GM21515 (cell line): ENCODE measurements around the gene TKTL1.

Experiments used
- ATAC-seq: cut with Tn5 transposase; IDR thresholded peaks from one replicate; pipeline ENCODE4 v1.9.1; 2021; ENCODE audit not compliant: unreplicated experiment

The TKTL1 gene

DNA sequence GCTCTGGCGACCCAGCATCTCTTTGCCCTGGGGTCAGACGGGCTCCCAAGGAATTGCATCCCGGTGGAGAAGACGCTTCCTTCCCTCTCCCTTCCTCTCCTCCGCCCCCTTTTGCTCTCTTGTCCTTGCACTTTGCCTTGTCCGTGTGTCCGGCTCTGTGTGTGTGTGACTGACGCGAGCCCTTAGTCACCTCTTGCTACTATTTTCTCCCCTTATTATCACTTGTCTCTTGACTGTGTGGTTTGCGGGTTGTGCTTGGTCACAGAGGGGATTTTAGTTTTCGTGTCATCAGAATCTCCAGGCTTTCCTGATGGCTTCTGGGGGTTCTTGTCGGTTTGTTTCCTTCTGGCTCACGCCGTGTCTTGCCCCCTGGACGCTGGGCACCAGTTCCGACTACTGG, 47.5 kb downstream of the TKTL1 start:
- peak; percentile 8 for ATAC-seq

DNA sequence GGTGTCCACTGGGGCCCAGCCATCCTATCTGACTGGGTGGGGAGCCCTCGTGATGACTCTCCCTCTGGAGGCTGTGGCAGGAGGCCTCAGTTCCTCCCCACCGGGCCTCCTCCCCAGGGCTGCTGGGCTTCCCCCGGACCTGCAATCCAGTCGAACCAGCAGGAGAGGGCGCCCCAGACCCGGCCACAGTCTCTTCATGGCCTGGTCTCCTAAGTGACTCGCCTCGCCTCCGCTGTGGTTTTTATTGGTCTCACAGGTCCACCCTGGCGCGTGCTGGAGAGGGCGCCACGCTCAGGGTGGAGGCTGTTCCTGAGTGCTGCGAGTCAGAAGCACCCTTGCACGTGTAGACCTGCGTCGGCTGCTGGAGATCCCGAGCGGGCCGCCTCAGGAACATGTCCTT, 48.0 kb downstream of the TKTL1 start:
- peak; percentile 36 for ATAC-seq

DNA sequence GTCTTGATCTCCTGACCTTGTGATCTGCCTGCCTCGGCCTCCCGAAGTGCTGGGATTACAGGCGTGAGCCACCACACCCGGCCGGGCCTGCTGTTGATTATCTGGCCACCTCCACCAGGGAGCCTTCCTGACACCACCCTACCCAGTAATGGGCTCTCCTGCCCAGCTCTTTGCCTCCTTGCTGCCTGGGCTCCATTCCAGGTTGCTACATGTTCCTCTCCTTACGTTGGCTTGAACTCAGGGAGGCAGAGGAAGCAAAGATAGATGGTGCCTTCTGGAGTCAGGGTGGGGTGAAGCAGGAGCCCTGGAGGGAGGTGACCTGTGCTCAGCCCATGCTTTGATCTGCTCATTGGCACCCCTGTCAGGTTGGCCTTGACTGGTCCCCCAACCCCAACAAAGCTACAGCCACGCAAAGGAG, 52.5 kb downstream of the TKTL1 start:
- no peak for ATAC-seq

DNA sequence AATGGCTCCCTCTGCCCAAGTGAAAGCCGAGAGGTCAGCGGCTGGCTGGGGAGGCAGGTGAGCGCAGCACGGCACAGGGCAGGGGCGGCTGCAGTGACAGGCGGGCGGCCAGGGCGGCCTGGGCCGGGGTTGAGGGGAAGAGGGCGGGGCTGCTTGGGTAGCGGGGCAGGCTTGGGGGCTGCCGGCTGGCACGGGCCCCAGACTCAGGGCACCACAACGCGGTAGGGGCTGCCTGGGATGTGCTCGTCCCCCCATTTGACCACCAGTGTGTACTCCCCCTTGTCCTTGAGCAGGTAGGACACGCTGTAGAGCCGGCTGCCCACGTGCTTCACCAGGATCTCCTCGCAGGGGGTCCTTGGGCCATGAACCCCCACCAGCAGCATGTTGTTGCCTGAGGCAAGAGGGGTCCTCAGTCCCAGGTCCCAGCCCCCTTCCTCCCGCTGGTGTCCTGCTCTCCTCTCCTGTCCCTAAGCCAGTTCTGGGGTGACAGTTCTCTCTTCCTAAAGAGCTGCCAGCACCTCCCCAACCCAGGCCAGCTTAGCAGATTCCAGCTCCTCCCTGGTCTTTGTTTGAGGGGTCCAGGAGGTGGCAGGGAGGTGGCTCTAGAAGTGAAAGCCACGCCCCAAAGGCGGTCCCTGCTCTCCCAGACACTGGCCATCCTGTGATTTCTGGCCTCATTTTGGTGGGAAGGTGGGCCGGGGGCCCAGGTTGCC, 53.2 kb downstream of the TKTL1 start:
- no peak for ATAC-seq

DNA sequence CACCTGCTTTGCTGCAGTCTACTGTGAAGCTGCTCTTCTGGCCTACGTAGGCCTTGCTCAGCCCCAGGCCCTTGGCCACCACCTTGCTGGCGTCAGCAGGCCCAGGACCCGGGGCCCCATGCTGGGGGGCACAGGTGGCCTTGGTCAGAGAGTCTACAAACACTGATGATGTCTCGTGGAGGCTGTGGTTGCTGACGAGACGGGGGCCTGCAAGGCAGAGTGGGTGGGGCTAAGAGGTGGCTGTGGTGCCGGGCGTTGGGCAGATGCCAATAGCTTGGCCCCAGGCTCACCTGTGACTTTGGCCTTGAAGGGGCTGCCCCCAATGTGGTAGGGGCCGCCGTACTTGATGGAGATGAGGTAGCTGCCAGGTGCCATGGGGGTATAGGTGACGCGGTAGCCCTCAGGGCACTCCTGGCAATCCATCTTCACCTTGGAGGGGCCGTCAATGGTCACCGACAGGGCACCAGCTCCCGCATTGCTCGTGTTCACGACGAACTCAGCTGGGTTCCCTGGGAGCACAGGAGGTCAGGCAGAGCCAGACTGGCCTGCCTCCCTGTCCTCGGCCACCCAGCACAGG, 53.9 kb downstream of the TKTL1 start:
- no peak for ATAC-seq

DNA sequence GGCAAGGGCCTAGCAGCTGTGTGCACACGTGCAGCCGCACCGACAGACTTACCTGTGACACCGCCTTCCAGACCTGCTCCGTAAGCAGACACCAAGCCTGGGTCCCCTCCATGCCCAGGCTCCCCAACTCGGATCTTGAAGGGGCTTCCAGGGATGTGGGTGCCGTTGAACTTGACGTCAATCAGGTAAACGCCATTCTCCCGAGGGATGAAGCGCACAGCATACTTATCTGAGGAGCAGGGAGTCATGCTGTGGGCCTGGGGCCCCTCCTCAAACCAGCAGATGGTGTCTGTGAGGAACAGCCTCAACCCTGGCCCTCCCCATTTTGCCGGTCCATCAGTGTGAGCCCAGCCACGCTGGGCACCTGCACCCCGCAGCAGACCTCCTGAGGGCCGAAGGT, 54.4 kb downstream of the TKTL1 start:
- ATAC-seq: no peak

DNA sequence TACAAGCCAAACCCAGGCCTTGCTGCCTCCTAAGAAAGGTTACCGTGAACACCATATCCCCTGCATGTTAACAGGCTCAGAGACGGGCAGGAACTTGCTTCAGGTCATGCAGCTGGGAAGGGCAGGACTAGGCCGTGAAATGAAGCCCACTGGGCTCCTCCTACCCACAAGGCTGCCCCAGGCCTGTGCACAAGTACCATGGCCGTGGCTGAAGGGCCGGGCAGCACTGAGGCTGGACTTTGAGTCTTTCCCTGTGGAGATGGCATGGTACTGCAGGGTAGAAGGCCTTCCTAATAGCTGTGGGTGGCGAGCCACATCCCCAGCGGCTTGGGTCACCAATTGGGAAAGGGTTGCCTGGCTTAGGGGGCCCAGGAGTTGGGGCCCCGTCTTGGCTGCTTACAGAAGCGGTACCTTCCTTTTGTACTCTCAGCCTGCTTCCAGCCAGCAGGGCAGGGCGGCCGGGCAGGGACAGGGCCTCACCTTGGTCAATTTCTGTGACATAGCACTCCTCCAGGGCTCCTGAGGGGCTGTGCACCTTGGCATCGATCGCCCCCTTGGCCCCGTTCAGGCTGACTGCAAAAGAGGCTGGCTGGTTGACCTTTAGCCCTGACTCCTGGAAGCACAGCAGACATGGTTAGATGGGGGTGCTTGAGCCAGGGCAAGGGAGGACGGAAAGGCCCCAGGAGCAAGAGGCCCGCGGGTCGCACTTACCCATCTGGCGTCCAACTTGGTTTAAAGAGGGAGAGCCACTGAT, 55.0 kb downstream of the TKTL1 start:
- no peak for ATAC-seq

DNA sequence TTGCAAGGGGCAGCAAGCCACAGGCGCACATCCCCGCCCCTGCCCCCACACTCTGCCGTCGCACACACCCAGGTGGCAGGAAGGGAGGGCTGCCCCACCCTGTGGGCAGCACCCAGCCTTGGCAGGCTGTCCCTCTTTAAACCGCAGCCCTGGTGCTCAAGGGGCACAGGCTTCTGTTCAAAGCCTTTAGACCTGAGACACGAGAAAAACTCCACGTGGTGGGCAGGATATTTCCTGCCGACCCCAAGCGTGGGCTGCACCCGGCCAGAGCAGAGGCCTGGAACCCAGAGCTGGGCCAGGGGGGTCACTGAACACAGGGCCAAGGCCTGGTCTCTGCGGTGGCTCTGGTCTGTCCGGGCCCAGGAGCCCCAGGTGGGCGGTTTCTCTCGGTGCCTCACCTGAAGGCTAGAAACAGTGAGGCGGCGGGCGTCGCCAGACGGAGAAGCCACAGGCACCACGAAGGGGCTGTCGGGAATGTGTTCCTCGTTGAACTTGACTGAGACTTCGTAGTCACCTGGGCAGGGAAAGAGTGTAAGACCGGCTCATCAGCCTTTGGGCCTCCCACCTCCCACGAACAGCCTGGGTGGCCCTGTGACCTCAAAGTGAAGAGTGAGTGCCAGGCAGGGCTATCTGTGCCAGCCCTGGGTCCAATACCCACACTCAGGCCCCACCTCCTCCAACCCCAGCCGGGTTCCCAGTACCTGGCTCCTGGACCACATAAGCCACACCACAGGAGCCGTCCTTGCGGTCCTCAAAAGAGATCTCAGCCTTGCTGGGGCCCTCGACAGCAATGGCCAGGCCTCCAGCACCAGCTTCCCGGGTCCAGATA, 55.8 kb downstream of the TKTL1 start:
- no peak for ATAC-seq

DNA sequence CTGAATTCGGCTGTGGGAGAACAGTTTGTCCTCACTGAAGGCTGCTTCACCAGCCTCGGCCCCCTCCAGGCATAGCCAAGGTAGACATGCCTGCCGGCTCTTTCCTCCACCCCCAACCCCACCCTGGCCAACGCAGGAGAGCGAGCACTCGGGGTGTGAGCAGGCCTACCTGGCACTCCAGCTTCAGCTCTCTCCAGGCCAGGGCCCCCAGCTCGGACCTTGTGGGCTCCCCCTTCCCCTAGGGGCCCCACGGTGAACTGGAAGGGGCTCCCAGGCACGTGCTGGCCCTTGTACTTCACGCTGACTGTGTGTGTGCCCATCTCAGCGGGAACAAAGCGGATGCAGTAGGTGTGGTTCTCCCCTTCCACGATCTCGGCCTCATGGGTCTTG, 56.4 kb downstream of the TKTL1 start:
- ATAC-seq: no peak

DNA sequence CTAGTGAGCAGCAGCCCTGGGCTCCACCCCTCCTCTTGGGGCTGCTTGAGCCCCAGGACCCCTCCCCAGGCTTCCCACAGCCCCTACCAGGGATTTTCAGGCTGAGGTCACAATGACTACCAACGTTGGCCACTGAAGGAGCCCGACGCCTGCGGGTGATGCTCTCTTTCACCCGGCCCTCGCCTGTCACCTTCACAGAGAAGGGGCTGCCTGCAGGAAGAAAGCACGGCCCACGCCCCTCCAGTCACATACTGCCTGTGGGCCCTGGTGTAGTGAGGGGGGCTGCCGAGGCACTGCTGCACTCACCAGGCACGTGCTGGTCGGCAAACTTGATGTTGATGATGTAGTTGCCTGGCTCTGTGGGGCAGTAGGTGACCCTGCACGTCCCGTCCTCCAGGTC, 56.9 kb downstream of the TKTL1 start:
- no peak for ATAC-seq

DNA sequence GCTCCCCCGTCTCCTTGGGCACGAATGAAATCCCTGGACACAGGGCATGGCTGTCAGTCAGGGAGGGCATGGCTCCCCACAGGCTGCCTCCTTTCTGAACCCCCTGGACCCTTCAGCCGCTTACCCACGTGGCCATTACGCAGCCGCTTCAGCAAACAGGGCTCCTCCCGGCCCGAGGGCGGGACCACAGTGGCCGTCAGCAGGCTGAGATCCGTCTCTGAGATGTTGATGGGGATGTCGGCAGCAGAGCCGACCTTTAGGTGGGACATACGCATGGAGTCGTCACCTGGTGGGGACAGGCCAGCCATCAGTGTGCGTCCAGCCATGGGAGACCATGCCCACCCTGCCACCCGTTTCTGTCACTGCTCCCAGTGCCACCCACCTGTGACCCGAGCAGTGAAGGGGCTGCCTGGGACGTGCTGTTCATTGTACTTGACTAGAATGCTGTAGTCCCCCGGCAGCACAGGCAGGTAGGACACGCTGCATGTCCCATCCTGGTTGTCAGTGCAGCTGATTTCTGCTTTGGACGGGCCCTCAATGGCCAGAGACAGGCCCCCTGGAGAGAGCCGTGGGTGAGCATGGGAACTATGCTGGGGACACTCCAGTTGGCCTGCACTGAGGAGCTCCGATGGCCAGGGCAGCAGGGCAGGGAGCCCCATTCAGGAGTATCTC, 57.7 kb downstream of the TKTL1 start:
- ATAC-seq: no peak

DNA sequence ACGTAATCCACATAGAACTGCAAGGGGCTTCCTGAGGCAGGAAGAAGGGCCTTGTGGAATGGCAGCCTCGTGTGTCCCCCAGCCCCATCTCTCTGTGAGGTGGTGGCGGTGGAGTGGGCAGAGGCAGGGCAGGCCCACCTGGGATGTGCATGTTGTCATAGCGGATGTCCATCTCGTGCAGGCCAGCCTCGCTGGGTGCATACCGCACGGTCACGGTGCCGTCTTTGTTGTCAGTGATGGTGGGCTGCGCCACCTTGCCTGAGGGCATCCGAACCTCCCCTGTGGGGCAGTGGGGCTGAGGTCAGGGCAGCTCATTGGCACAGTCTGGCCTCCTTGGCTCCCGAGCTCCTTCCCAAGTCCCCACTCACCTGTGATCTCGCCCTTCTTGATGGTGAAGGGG, 58.4 kb downstream of the TKTL1 start:
- ATAC-seq: no peak

DNA sequence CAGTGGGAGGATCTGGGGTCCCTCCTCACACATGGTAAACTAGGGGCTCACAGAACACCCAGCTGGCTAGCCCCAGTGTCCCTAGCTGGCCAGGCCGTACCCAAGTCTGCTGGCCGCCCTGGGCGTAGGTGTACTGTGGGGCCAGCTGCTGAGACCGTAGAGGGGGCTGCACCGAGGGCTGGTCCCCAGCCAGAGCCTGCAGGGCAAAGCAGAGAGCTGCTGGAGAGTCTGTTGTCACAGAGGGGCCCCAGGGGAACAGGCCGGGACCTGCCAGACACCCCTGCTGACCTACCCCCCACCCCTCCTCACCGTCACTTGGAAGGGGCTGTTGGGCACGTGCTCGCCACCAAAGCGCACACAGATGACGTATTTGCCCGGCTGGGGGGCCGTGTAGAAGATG, 58.9 kb downstream of the TKTL1 start:
- ATAC-seq: no peak

DNA sequence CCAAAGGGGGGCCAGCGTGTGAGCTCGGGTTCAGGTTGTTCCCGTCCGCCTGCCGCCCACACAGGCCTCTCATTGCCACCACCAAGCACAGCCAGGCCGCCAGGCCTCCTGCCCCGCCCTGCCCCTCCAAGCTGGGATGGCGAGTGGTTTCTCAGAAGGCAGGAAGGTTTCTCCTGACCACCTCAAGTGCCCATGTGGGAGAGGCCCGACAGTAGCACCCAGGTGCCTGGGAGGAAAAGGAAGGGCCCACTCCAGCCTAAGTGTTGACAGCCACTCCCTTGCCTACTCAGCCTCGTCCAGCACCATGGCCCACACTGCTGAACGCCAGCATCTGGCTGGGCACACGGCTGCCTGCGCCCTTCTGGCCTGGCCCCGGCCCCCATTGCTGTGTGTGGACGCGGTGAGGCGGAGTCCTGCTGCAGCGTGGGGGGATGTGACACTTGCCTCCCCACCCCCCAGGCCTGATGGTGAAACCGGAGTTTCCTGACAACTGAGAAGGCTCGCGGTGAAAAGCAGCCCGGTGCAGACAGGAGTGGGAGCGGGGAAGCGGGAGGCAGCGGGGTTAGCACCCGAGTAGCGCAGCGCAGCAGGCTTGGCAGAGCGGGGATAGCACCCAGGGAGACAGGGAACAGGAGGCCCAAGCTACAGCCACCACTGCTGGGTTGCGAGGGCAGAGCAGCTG, 59.6 kb downstream of the TKTL1 start:
- ATAC-seq: no peak

DNA sequence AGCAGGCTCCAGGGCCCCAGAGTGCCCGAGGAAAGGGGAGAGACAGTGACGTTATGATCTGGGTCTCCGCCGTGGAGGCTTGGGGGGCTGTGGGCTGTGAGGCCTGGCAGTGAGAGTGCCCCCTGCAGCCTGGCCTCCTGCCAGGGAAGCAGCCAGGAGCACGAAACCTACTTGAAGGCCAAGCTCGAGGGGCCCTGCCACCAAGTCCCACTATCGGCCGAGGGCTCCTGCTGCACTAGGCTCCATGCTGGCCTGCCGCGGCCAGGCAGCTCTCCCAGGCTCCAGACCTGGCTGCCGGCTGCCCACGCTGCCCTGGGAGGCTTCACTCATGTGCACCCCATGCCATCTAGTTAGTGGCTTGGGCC, 60.2 kb downstream of the TKTL1 start:
- ATAC-seq: no peak

DNA sequence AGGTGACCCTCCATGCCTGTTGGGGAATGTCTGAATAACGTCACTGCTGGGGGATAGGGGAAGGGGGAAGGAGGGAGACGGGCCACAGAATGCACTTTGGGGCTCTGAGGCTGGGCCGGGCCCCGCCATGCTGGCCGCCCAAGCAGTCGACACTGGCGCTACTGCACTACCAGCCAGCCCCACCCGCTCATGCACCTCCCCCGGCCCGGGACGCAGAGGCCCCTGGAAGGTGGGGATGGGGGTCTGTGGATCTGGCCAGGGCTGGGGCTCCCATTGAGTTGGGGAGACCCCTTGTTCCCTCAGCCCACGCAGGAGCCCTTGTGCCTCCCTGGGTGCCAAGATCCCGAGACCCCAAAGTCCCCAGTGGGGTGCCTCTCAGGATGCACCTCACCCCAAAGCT, 61.0 kb downstream of the TKTL1 start:
- ATAC-seq: no peak

DNA sequence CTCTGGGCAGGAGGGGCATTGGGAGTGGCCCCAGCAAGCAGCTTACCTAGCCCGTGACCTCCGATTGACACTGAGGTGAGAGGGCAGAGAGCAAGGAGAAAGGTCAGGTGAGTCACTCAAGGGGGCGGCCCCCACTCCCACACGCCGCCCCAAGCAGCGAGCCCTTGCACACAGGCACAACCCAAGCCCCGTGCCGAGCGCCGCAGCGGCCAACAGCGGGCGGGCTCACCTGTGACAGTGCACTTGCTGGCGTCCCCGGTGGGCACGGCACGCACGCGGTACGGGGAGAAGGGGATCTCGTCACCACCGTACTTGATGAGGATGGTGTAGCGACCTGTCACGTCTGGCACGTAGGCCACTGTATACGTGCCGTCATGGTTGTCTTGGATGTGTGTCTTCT, 61.6 kb downstream of the TKTL1 start:
- ATAC-seq: no peak

DNA sequence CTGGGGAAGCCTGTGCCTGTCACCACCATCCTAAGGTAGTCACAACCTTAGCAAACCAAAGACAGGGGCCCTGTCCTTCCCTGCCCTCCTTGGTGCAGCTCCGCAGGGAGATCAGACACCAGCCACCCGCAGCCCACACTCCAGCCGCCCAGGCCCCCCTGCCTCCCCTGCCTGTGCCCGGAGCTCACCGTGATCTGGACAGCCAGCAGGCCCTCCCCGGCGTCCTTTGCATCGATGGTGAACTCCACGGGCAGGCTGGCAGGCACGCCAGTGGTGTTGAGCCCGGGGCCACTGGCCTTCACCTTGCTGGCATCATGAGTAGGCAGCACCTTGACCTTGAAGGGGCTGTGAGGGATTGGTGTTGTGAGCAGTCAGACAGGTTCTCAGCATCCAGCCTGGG, 62.4 kb downstream of the TKTL1 start:
- no peak for ATAC-seq

DNA sequence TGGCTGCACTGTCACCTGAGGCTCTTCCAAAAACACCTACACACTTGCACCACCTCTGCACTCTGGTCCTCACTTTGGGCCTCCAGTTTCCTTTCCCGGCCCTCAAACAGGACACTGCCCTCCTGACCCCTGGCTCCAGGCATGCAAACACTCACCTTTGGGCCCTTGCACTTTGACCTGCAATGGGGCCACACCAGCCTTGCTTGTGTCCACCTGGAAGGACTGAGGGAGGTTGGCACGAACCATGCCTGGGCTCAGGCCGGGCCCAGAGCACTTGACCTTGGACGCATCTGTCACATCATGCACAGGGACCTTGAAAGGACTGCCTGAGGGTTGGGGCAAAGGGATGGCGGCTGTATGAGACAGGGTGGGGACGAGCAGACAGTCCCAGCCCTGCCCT, 63.2 kb downstream of the TKTL1 start:
- ATAC-seq: no peak

DNA sequence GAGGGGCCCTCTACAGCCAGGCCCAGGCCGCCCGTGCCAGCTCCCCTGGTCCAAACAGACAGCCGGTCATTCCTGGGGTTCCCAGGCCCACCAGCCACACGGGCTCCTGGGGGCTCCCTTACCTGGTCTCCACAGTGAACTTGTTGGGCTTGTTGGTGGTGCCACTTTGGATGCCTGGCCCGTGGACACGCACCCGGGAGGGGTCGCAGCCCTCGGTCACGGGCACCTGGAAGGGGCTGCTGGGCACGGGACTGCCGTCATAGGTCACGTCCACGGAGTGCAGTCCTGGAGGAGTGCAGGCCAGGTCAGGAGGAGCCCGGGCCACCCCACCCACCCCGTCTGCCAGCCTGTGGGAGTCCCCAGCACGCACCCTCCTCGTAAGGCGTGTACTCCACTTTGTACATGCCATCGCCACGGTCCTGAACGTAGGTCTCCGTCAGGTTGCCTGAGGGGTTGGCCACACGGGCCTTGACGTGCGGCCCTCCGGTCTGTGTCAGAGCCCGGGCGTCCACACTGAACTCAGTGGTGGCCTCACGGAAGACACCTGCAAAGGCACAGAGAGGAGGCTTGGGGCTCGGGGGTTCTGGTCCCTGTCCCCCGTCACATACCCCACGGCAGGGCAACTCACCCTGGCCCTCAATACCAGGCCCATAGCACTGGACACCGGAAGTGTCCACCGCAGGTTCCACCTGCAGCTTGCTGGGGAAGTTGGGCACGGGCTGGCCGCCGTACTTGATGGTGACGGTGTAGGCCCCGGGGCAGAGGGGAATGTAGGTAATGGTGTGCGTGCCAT, 64.0 kb downstream of the TKTL1 start:
- ATAC-seq: no peak
